ENCODE data around the gene CCM2L. TPM values are rescaled to one million over a fixed set of nuclear protein-coding genes. Genes with fewer than 3 reads are reported as not detected.
A peak's percentile ranks its signal among the peaks of the same experiment; 100 is the strongest.

Gene CCM2L
- total RNA-seq, 1 donor from 2014 or later: 6.3 TPM

- peaks cover 31% of the 10 kb centered on the region for H3K9me3 Mint-ChIP-seq (ENCODE audit: unreplicated experiment)
- H3K27me3 Mint-ChIP-seq (ENCODE audit: unreplicated experiment): peaks cover 27% of the 10 kb centered on the region
- H3K36me3 Mint-ChIP-seq (ENCODE audit: unreplicated experiment): peaks cover 7% of the 10 kb centered on the region
- H3K4me1 Mint-ChIP-seq (ENCODE audit: low read depth, unreplicated experiment): peaks cover 22% of the 10 kb centered on the region
- TF ChIP-seq CTCF (IDR thresholded peaks at IDR 0.05; ENCODE audit: partially characterized antibody, unreplicated experiment): no peak
- DNase-seq: no peak
- H3K4me3 Mint-ChIP-seq (ENCODE audit: unreplicated experiment): no peak overlapping the region
- no peak overlapping the region for H3K27ac Mint-ChIP-seq (ENCODE audit: unreplicated experiment)
Measured at GRCh38 chr20:32003325-32003724, 6.9 kb upstream of the CCM2L start.

- no peak for DNase-seq
- H3K27me3 Mint-ChIP-seq (ENCODE audit: unreplicated experiment): peaks cover 19% of the 10 kb centered on the region
- H3K36me3 Mint-ChIP-seq (ENCODE audit: unreplicated experiment): peaks cover 6% of the 10 kb centered on the region
Measured at GRCh38 chr20:32004963-32005362, 5.3 kb upstream of the CCM2L start.

GRCh38 chr20:32006053-32006452 is 4.2 kb upstream of the CCM2L start:
- peaks cover 10% of the 10 kb centered on the region for H3K4me1 Mint-ChIP-seq (ENCODE audit: low read depth, unreplicated experiment)
- peaks cover 2% of the 10 kb centered on the region for H3K36me3 Mint-ChIP-seq (ENCODE audit: unreplicated experiment)
- H3K27me3 Mint-ChIP-seq (ENCODE audit: unreplicated experiment): peaks cover 17% of the 10 kb centered on the region
- no peak overlapping the region for H3K27ac Mint-ChIP-seq (ENCODE audit: unreplicated experiment)
- TF ChIP-seq CTCF (IDR thresholded peaks at IDR 0.05; ENCODE audit: partially characterized antibody, unreplicated experiment): no peak
- DNase-seq: no peak
- no peak overlapping the region for H3K4me3 Mint-ChIP-seq (ENCODE audit: unreplicated experiment)
- H3K9me3 Mint-ChIP-seq (ENCODE audit: unreplicated experiment): peaks cover 14% of the 10 kb centered on the region

More at GRCh38 chr20:32004963-32005362, 5.3 kb upstream of the CCM2L start:
- TF ChIP-seq CTCF (IDR thresholded peaks at IDR 0.05; ENCODE audit: partially characterized antibody, unreplicated experiment): no peak
- H3K4me1 Mint-ChIP-seq (ENCODE audit: low read depth, unreplicated experiment): peaks cover 14% of the 10 kb centered on the region
- H3K9me3 Mint-ChIP-seq (ENCODE audit: unreplicated experiment): peaks cover 22% of the 10 kb centered on the region
- no peak overlapping the region for H3K4me3 Mint-ChIP-seq (ENCODE audit: unreplicated experiment)
- no peak overlapping the region for H3K27ac Mint-ChIP-seq (ENCODE audit: unreplicated experiment)

GRCh38 chr20:32006841-32007786 is 3.1 kb upstream of the CCM2L start:
- Mint-ChIP-seq H3K27ac (ENCODE audit: unreplicated experiment) (peak overlapping the region; percentile 46), H3K4me3 (ENCODE audit: unreplicated experiment) (no peak overlapping the region)
- no peak for DNase-seq

More at GRCh38 chr20:32006841-32007786, 3.1 kb upstream of the CCM2L start:
- TF ChIP-seq CTCF (IDR thresholded peaks at IDR 0.05; ENCODE audit: partially characterized antibody, unreplicated experiment): no peak
- no peaks in the 10 kb centered on the region for H3K36me3 Mint-ChIP-seq (ENCODE audit: unreplicated experiment)
- peaks cover 7% of the 10 kb centered on the region for H3K9me3 Mint-ChIP-seq (ENCODE audit: unreplicated experiment)
- peaks cover 11% of the 10 kb centered on the region for H3K27me3 Mint-ChIP-seq (ENCODE audit: unreplicated experiment)
- peaks cover 10% of the 10 kb centered on the region for H3K4me1 Mint-ChIP-seq (ENCODE audit: low read depth, unreplicated experiment)
